ENCODE results near the gene C4orf50. TPM values are rescaled to one million over a fixed set of nuclear protein-coding genes. Genes with fewer than 3 reads are reported as not detected.

The C4orf50 gene
- total and polyA plus RNA-seq, 2 of the 4 experiments (the other 2 are of a cell fraction), result not detected

GRCh38 chr4:5854929-5855328 lies 163.3 kb downstream of the C4orf50 start:
- Histone ChIP-seq H2AK9ac (replicated peaks; ENCODE audit: low read depth, low read length, poor library complexity) (no peak overlapping the region), H3K4ac (ENCODE audit: low read depth, low read length) (no peak overlapping the region), H3K79me1 (ENCODE audit: low read depth in 1 of 2, low read length in 2 of 2) (no peaks in the 10 kb centered on the region), H3K56ac (ENCODE audit: extremely low read depth, insufficient read depth, low read length) (no peak overlapping the region), H3K14ac (replicated peaks; ENCODE audit: low read depth, low read length) (no peak overlapping the region), H4K20me1 (ENCODE audit: insufficient read depth, low read length) (no peaks in the 10 kb centered on the region), H2BK120ac (ENCODE audit: low read depth, low read length) (no peak overlapping the region), H2BK20ac (ENCODE audit: low read depth, low read length) (no peak overlapping the region), H3K4me2 (ENCODE audit: low read depth, low read length) (no peak overlapping the region), H3K27me3 (ENCODE audit: control insufficient read depth, insufficient read depth, low read length) (no peaks in the 10 kb centered on the region), H3K9ac (ENCODE audit: low read depth, low read length) (no peak overlapping the region), H4K5ac (ENCODE audit: low read depth, low read length) (no peak overlapping the region), H4K8ac (ENCODE audit: low read depth in 2 of 2, low read length in 2 of 2) (no peak overlapping the region), H3K36me3 (ENCODE audit: control insufficient read depth, insufficient read depth, low read length) (no peaks in the 10 kb centered on the region; the same call in 1 of the 2 replicates), H2BK15ac (ENCODE audit: low read depth, low read length) (no peak overlapping the region), H4K91ac (ENCODE audit: insufficient read depth, low read depth, low read length) (no peak overlapping the region), H2AFZ (replicated peaks; ENCODE audit: low read length, poor library complexity) (no peak overlapping the region), H3K9me1 (ENCODE audit: insufficient read depth, low read length) (no peaks in the 10 kb centered on the region; the same call in 1 of the 2 replicates), H3K27ac (ENCODE audit: insufficient read depth, low read length) (no peak overlapping the region), H3K23ac (ENCODE audit: low read depth, low read length) (no peak overlapping the region), H2AK5ac (ENCODE audit: low read depth, low read length) (no peak overlapping the region), H3K4me1 (ENCODE audit: control insufficient read depth, insufficient read depth, low read length) (no peaks in the 10 kb centered on the region), H2BK5ac (ENCODE audit: low read depth, low read length, poor library complexity, severe bottlenecking) (no peak overlapping the region), H3K18ac (ENCODE audit: low read depth, low read length) (no peak overlapping the region), H3K4me3 (ENCODE audit: insufficient read depth, low read depth, low read length) (no peak overlapping the region), H3K9me3 (ENCODE audit: control insufficient read depth, insufficient read depth, low read length) (no peaks in the 10 kb centered on the region)
- BruUV-seq (replicated peaks), result no TSS peak
- intact Hi-C loops (cut with micrococcal nuclease), result no loop called here
- dilution Hi-C loops (cut with HindIII; ENCODE audit: low sequenced_read_pairs, unreplicated experiment), result no loop called here
- CTCF ChIA-PET, result no interaction called here
- in situ Hi-C loops (cut with MboI; ENCODE audit: low sequenced_read_pairs), result no loop called here
- DNase-seq (no peak), ATAC-seq (ENCODE audit: low read depth) (no peak)
- no peak for TF ChIP-seq SMC3 (IDR thresholded peaks at IDR 0.05; ENCODE audit: low read depth, low read length)
- peak; percentile 52 for TF ChIP-seq CEBPB (IDR thresholded peaks at IDR 0.05; ENCODE audit: low read depth, low read length)
- POLR2A ChIA-PET (ENCODE audit: unreplicated experiment), result no interaction called here
- no CpG with 5 or more reads among the region's 3 CpGs for WGBS, 2 experiments (ENCODE audit: extremely low coverage in 2 of 2, insufficient read length in 1 of 2)

Data from IMR-90 (cell line).